Breast epithelium (tissue), 4 donors: ENCODE data around the gene TMEFF2. TPM values are rescaled to one million over a fixed set of nuclear protein-coding genes. Genes with fewer than 3 reads are reported as not detected.

Source experiments
- DNase-seq, 2 donors: peaks; one replicate each; pipeline ENCODE4 v3.0.0-alpha.2; 2019; ENCODE audit warnings: low spot score in 2 of 2
- H3K27ac ChIP-seq, 2 donors: fragments of 200-600 bp; sonication (generic) in 1 of 2; one replicate each; pipeline ENCODE4 v1.5.1; 2016 to 2019; ENCODE audit warnings: mild to moderate bottlenecking in 1 of 2
- H3K27me3 ChIP-seq, 2 donors: fragments of 200-600 bp; sonication (generic) in 1 of 2; one replicate each; pipeline versions ENCODE4 v1.5.1 to v1.6.0; 2017 to 2019; ENCODE audit warnings: control low read depth in 1 of 2, mild to moderate bottlenecking in 1 of 2
- H3K36me3 ChIP-seq: fragments of 200-600 bp; one replicate; pipeline ENCODE4 v1.5.1; 2019
- H3K4me1 ChIP-seq, 2 donors: fragments of 200-600 bp; sonication (generic); one replicate each; pipeline ENCODE4 v1.5.1; 2016 to 2019; ENCODE audit warnings: control low read depth in 1 of 2
- H3K4me3 ChIP-seq, 3 donors: fragments of 200-600 bp; sonication (generic); 1 replicate in 2 of 3; 2 replicates in 1 of 3; pipeline ENCODE4 v1.5.1; 2016 to 2019; ENCODE audit warnings: mild to moderate bottlenecking in 3 of 3, moderate library complexity in 2 of 3
- H3K9me3 ChIP-seq, 2 donors: fragments of 200-600 bp; sonication (generic) in 1 of 2; one replicate each; pipeline ENCODE4 v1.5.1; 2016 to 2019; ENCODE audit warnings: control low read depth in 1 of 2
- CTCF ChIP-seq, 3 donors: fragments of 450-650 bp; IDR thresholded peaks; one replicate each; pipeline ENCODE4 v1.5.1; 2016 to 2017; ENCODE audit warnings: antibody characterized with exemption in 3 of 3, mild to moderate bottlenecking in 3 of 3, moderate library complexity in 3 of 3
- POLR2A ChIP-seq: fragments of 450-650 bp; IDR thresholded peaks from one replicate; pipeline ENCODE4 v1.6.1; 2016; ENCODE audit warnings: antibody characterized with exemption, mild to moderate bottlenecking, moderate library complexity
- POLR2AphosphoS5 ChIP-seq, 3 donors: sonication (generic); formaldehyde crosslinking; IDR thresholded peaks; one replicate each; pipeline ENCODE4 v1.6.1; 2017; ENCODE audit warnings: antibody characterized with exemption in 3 of 3
- intact Hi-C: fragments of 100-400 bp; cut with DNase I; formaldehyde crosslinking; loops from one replicate; pipeline ENCODE4 v1.15.1; 2023; ENCODE audit warnings: low total_unique reads
- total RNA-seq, 3 donors: library from RNA; depleted of rRNA; stranded (reverse); fragments of >200 nt; gene quantifications; one replicate each; pipeline ENCODE4 v1.1.0, GENCODE V29; 2016

Gene TMEFF2
- total RNA-seq, 3 donors from 2014 or later: 0.32 TPM; not detected in 2

GRCh38 chr2:191935247-191935646, 259.5 kb downstream of the TMEFF2 start:
- intact Hi-C loops: no loop called here
- DNase-seq: no peak
- H3K27ac ChIP-seq: no peak overlapping the region
- H3K9me3 ChIP-seq: no peaks in the 10 kb centered on the region
- TF ChIP-seq CTCF (IDR thresholded peaks at IDR 0.05): no peak
- H3K4me3 ChIP-seq: no peak overlapping the region
- H3K4me1 ChIP-seq: no peaks in the 10 kb centered on the region
- no peaks in the 10 kb centered on the region for H3K36me3 ChIP-seq
- H3K27me3 ChIP-seq: no peaks in the 10 kb centered on the region

DNA sequence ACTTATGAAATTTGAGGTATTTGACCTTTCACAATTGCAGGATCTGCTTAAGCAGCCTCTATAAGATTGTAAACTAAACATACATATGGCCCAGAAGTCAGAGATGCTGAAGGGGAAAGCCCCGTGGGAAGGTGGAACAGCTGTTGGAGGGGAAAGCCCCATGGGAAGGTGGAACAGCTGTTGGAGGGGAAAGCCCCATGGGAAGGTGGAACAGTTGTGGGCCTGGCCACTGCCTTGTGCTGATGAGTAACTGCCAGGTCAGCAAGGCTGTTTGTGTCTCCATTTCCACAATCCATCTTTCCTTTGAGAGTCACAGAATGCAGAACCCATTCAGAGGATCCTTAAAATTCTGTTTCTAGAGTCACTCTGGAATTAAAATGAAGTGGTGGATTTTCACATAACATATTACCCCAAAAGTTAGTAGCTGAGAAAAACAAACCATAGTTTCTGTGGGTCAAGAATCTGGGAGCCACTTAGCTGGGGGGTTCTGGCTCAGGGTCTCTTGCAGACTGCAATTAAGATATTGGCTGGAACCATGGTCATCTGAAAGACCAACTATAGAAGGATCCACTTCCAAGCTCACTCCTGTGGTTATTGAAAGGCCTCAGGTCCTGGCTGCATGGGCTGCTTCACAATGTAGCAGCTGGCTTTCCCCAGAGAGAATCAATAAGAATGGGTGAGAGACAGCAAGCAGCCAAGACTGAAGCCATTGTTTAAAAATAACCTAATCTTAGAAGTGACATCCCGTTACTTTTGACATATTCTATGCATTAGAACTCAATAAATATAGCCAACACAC, 261.2 kb downstream of the TMEFF2 start:
- no peaks in the 10 kb centered on the region for H3K27me3 ChIP-seq
- no peak overlapping the region for H3K4me3 ChIP-seq
- H3K4me1 ChIP-seq: no peaks in the 10 kb centered on the region
- H3K36me3 ChIP-seq: no peaks in the 10 kb centered on the region
- TF ChIP-seq CTCF (IDR thresholded peaks at IDR 0.05) (no peak), POLR2AphosphoS5 (IDR thresholded peaks at IDR 0.05) (no peak), POLR2A (no peak)
- intact Hi-C loops: no loop called here
- no peaks in the 10 kb centered on the region for H3K9me3 ChIP-seq
- no peak for DNase-seq
- no peak overlapping the region for H3K27ac ChIP-seq

DNA sequence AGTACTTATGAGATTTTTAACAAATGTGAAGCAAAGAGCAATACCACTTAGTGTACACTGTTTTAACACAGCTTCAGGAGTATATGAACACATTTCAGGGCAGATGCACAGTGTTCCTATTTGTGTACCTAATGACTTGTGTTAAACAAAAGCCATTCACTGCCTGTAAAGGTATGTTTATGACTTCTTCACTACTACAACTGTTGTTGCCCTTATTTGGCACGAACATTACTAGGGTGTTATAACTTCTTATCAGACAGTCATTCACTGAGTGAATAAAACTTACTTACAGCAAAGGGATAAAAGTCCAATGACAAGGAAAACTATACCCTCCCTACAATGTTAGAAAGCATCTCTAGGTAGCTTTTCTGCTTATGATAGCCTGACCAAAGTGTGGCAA, 262.4 kb downstream of the TMEFF2 start:
- intact Hi-C loops: no loop called here
- no peak for DNase-seq
- H3K9me3 ChIP-seq: no peaks in the 10 kb centered on the region
- H3K27ac ChIP-seq: no peak overlapping the region
- H3K4me3 ChIP-seq: no peak overlapping the region
- H3K4me1 ChIP-seq: no peaks in the 10 kb centered on the region
- no peaks in the 10 kb centered on the region for H3K36me3 ChIP-seq
- TF ChIP-seq POLR2A (no peak), POLR2AphosphoS5 (IDR thresholded peaks at IDR 0.05) (no peak), CTCF (IDR thresholded peaks at IDR 0.05) (no peak)
- H3K27me3 ChIP-seq: no peaks in the 10 kb centered on the region

DNA sequence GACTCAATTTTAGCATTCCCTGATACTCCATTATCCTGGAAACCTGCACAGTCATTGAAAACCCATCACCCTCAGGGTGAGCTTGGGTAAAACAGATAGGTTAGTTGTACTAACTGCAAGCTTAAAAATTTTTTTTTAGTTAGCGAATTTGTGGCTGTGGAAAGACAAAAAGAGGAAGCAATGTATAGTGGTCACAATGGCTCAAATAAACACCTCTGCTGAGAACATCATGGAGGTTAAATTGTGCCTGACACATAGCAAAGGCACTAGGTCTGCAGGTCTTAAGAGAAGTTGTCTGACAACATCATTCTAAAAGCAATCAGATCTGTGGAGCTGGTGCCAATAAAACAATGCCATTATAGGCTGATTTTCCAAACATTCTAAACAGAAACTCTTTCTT, 263.4 kb downstream of the TMEFF2 start:
- intact Hi-C loops: no loop called here
- TF ChIP-seq CTCF (IDR thresholded peaks at IDR 0.05): no peak
- TF ChIP-seq POLR2AphosphoS5 (IDR thresholded peaks at IDR 0.05): no peak
- TF ChIP-seq POLR2A: no peak
- H3K36me3 ChIP-seq: no peaks in the 10 kb centered on the region

DNA sequence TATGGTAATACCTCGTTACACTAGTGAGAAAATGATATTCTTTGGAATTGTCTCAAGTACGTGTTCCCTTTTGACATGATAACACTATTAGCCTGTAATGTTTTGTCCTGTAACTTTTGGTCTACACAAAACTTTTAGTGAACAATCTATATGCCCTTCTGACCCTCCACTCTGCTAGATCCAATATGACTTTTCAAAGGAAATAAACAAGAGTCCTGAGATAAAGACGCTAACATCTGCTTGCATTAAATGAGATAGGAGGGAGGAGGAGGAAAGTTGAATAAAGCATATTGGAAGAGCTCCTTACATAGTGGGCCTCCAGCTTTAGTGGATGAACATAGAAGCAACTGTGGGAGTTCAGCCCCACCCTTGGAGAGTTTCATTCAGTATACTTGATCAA, 264.5 kb downstream of the TMEFF2 start:
- H3K36me3 ChIP-seq: no peaks in the 10 kb centered on the region
- intact Hi-C loops: no loop called here
- H3K9me3 ChIP-seq: no peaks in the 10 kb centered on the region
- TF ChIP-seq POLR2A: no peak
- TF ChIP-seq CTCF (IDR thresholded peaks at IDR 0.05): no peak
- no peak for TF ChIP-seq POLR2AphosphoS5 (IDR thresholded peaks at IDR 0.05)
- H3K27me3 ChIP-seq: no peaks in the 10 kb centered on the region
- no peak overlapping the region for H3K4me3 ChIP-seq
- no peak overlapping the region for H3K27ac ChIP-seq
- no peaks in the 10 kb centered on the region for H3K4me1 ChIP-seq
- no peak for DNase-seq

More for the DNA sequence above, 263.4 kb downstream of the TMEFF2 start:
- Histone ChIP-seq H3K4me1 (no peaks in the 10 kb centered on the region), H3K4me3 (no peak overlapping the region), H3K27me3 (no peaks in the 10 kb centered on the region), H3K9me3 (no peaks in the 10 kb centered on the region), H3K27ac (no peak overlapping the region)
- no peak for DNase-seq
